ENCODE measurements around the gene MTHFD2L.

Gene MTHFD2L

GRCh38 chr4:74318276-74318675, 160.4 kb downstream of the MTHFD2L start:
- Histone ChIP-seq H3K4me1 (no peaks in the 10 kb centered on the region), H3K9me3 (no peaks in the 10 kb centered on the region), H3K27me3 (peaks cover 5% of the 10 kb centered on the region; the same call in 1 of the 2 replicates), H3K4me3 (ENCODE audit: low read depth, low read length) (no peak overlapping the region), H3K36me3 (no peaks in the 10 kb centered on the region)
- no peak for TF ChIP-seq CTCF (IDR thresholded peaks at IDR 0.05; ENCODE audit: low read depth, low read length)
- DNase-seq: no peak

GRCh38 chr4:74319470-74319869, 161.6 kb downstream of the MTHFD2L start:
- TF ChIP-seq CTCF (IDR thresholded peaks at IDR 0.05; ENCODE audit: low read depth, low read length): no peak
- H3K9me3 ChIP-seq: no peaks in the 10 kb centered on the region
- no peak for DNase-seq
- H3K4me1 ChIP-seq: no peaks in the 10 kb centered on the region
- peaks cover 5% of the 10 kb centered on the region; the same call in 1 of the 2 replicates for H3K27me3 ChIP-seq
- H3K4me3 ChIP-seq (ENCODE audit: low read depth, low read length): no peak overlapping the region
- H3K36me3 ChIP-seq: no peaks in the 10 kb centered on the region

GRCh38 chr4:74320559-74321118, 162.7 kb downstream of the MTHFD2L start:
- no peak overlapping the region for H3K4me3 ChIP-seq (ENCODE audit: low read depth, low read length)
- TF ChIP-seq CTCF (IDR thresholded peaks at IDR 0.05; ENCODE audit: low read depth, low read length): peak; percentile 43
- H3K36me3 ChIP-seq: no peaks in the 10 kb centered on the region
- H3K9me3 ChIP-seq: no peaks in the 10 kb centered on the region
- no peaks in the 10 kb centered on the region for H3K4me1 ChIP-seq
- peaks cover 4% of the 10 kb centered on the region for H3K27me3 ChIP-seq
- DNase-seq: no peak

- TF ChIP-seq CTCF (IDR thresholded peaks at IDR 0.05; ENCODE audit: low read depth, low read length): no peak
- H3K4me3 ChIP-seq (ENCODE audit: low read depth, low read length): no peak overlapping the region
- H3K9me3 ChIP-seq: no peaks in the 10 kb centered on the region
- no peaks in the 10 kb centered on the region for H3K4me1 ChIP-seq
- H3K27me3 ChIP-seq: peaks cover 4% of the 10 kb centered on the region
- no peaks in the 10 kb centered on the region for H3K36me3 ChIP-seq
- DNase-seq: no peak
Observed at GRCh38 chr4:74322301-74322700, 164.4 kb downstream of the MTHFD2L start.

- DNase-seq: no peak
- H3K4me3 ChIP-seq (ENCODE audit: low read depth, low read length): no peak overlapping the region
- H3K9me3 ChIP-seq: no peaks in the 10 kb centered on the region
- H3K4me1 ChIP-seq: no peaks in the 10 kb centered on the region
- TF ChIP-seq CTCF (IDR thresholded peaks at IDR 0.05; ENCODE audit: low read depth, low read length): no peak
- H3K27me3 ChIP-seq: peaks cover 4% of the 10 kb centered on the region; the same call in 1 of the 2 replicates
- H3K36me3 ChIP-seq: no peaks in the 10 kb centered on the region
Observed at GRCh38 chr4:74323663-74324062, 165.7 kb downstream of the MTHFD2L start.

GRCh38 chr4:74324262-74324661, 166.3 kb downstream of the MTHFD2L start:
- no peak for DNase-seq
- H3K36me3 ChIP-seq: no peaks in the 10 kb centered on the region
- H3K27me3 ChIP-seq: peaks cover 4% of the 10 kb centered on the region; the same call in 1 of the 2 replicates
- H3K9me3 ChIP-seq: no peaks in the 10 kb centered on the region
- no peak overlapping the region for H3K4me3 ChIP-seq (ENCODE audit: low read depth, low read length)
- no peaks in the 10 kb centered on the region for H3K4me1 ChIP-seq
- no peak for TF ChIP-seq CTCF (IDR thresholded peaks at IDR 0.05; ENCODE audit: low read depth, low read length)
